Stomach (tissue), 9 donors: ENCODE results near the gene FDX2. TPM values are rescaled to one million over a fixed set of nuclear protein-coding genes. Genes with fewer than 3 reads are reported as not detected.

Experiments used
- DNase-seq, 2 donors: peaks; one replicate each; pipeline versions ENCODE4 v3.0.0 to v3.0.0-alpha.2; 2013 to 2019
- H3K27ac ChIP-seq, 5 donors: fragments of 200-600 bp in 4 of 5; sonication (generic) in 4 of 5; one replicate each; pipeline ENCODE4 v1.5.1; 2013 to 2019; ENCODE audit warnings: mild to moderate bottlenecking in 1 of 5, moderate library complexity in 1 of 5
- H3K27me3 ChIP-seq, 3 donors: fragments of 200-600 bp; sonication (generic); one replicate each; pipeline ENCODE4 v1.5.1; 2017 to 2019; ENCODE audit warnings: mixed run types in 1 of 3
- H3K36me3 ChIP-seq, 4 donors: fragments of 200-600 bp; sonication (generic); 1 replicate in 3 of 4; 2 replicates in 1 of 4; pipeline ENCODE4 v1.5.1; 2016 to 2019
- H3K4me1 ChIP-seq, 4 donors: fragments of 200-600 bp; sonication (generic); one replicate each; pipeline ENCODE4 v1.5.1; 2016 to 2019
- H3K4me3 ChIP-seq, 4 donors: fragments of 200-600 bp; sonication (generic) in 3 of 4; one replicate each; pipeline ENCODE4 v1.5.1; 2016 to 2019; ENCODE audit warnings: mild to moderate bottlenecking in 1 of 4
- H3K9me3 ChIP-seq, 4 donors: fragments of 200-600 bp; sonication (generic); one replicate each; pipeline ENCODE4 v1.5.1; 2016 to 2019
- CTCF ChIP-seq, 7 experiments: fragments of 450-650 bp in 4 of 7; fragments of 200-600 bp in 3 of 7; sonication (generic) in 3 of 7; IDR thresholded peaks; one replicate each; pipeline ENCODE4 v1.5.1; 2016 to 2019; ENCODE audit warnings: antibody characterized with exemption in 7 of 7, control low read depth in 2 of 7, mild to moderate bottlenecking in 1 of 7
- EP300 ChIP-seq: sonication (generic); formaldehyde crosslinking; IDR thresholded peaks from one replicate; pipeline ENCODE4 v1.6.1; 2017; ENCODE audit warnings: antibody characterized with exemption
- POLR2A ChIP-seq, 4 donors: fragments of 450-650 bp; IDR thresholded peaks; one replicate each; pipeline ENCODE4 v1.6.1; 2016; ENCODE audit warnings: antibody characterized with exemption in 4 of 4, control low read depth in 2 of 4, mild to moderate bottlenecking in 1 of 4, moderate library complexity in 1 of 4
- POLR2AphosphoS5 ChIP-seq, 3 donors: sonication (generic); formaldehyde crosslinking; IDR thresholded peaks; one replicate each; pipeline ENCODE4 v1.6.1; 2016; ENCODE audit warnings: antibody characterized with exemption in 3 of 3
- WGBS, 5 donors: extraction: QIAGEN DNeasy Blood & Tissue Kit in 3 of 5; methylation state at CpG; one replicate each; pipeline versions ENCODE4 v1.1.5 to v1.1.7; 2013 to 2018; 5-methylcytosine and 5-hydroxymethylcytosine counted together
- intact Hi-C: fragments of 100-400 bp; cut with DNase I; formaldehyde crosslinking; loops from one replicate; pipeline ENCODE4 v1.15.1; 2023; ENCODE audit warnings: low total_unique reads
- polyA plus RNA-seq, 3 donors: library from polyadenylated mRNA; stranded (reverse); fragments of 200-250 nt; gene quantifications; one replicate each; pipeline ENCODE4 v1.2.3, GENCODE V29; 2013
- total RNA-seq, 5 donors: library from RNA; depleted of rRNA; stranded (reverse); fragments of >200 nt; gene quantifications; one replicate each; pipeline versions ENCODE4 v1.1.0 to v1.2.3, GENCODE V29; 2014 to 2016
- donor health status: healthy with polysubstance abuse.
- donor health status: Bipolar disorder and iron deficiency.
- donor health status: healthy.

Gene FDX2
- total and polyA plus RNA-seq, 8 donors = 0.89 to 54.3 (median 28.8) TPM; not detected in 1

- Histone ChIP-seq H3K27ac (no peak overlapping the region), H3K4me1 (peaks cover 44 to 70% (median 65%) of the 10 kb centered on the region in 4 donors), H3K36me3 (no peaks in the 10 kb centered on the region), H3K9me3 (no peaks in the 10 kb centered on the region), H3K27me3 (peaks cover 34 to 100% (median 74%) of the 10 kb centered on the region in 3 donors), H3K4me3 (peak overlapping the region in 1 of 4 donors; percentile 6)
- WGBS, 5 donors = 7 to 14% (median 11%) methylated on average over 9 to 25 of the region's 25 CpGs; no CpG with 5 or more reads in 1 of the 5 donors
- no peak for DNase-seq
- intact Hi-C loops = no loop called here
- TF ChIP-seq EP300 (no peak), CTCF (IDR thresholded peaks at IDR 0.05) (no peak)
Observed at GRCh38 chr19:10294368-10294697, 21.5 kb downstream of the FDX2 start.

- no peak for DNase-seq
- TF ChIP-seq POLR2A (IDR thresholded peaks at IDR 0.05) (no peak), EP300 (no peak), CTCF (IDR thresholded peaks at IDR 0.05) (no peak), POLR2AphosphoS5 (IDR thresholded peaks at IDR 0.05) (no peak)
- intact Hi-C loops = no loop called here
- Histone ChIP-seq H3K4me1 (peaks cover 49 to 76% (median 71%) of the 10 kb centered on the region in 4 donors), H3K27ac (no peak overlapping the region), H3K27me3 (peaks cover 39 to 100% (median 80%) of the 10 kb centered on the region in 3 donors), H3K36me3 (no peaks in the 10 kb centered on the region), H3K9me3 (no peaks in the 10 kb centered on the region), H3K4me3 (peak overlapping the region in 1 of 4 donors; percentile 6)
- WGBS, 5 donors = 19 to 25% (median 19%) methylated on average over 26 to 49 of the region's 49 CpGs
Observed at GRCh38 chr19:10293637-10294367, 22.0 kb downstream of the FDX2 start.

GRCh38 chr19:10292789-10293636 is 22.8 kb downstream of the FDX2 start:
- Histone ChIP-seq H3K27me3 (peaks cover 45 to 100% (median 88%) of the 10 kb centered on the region in 3 donors), H3K4me1 (peaks cover 57 to 84% (median 79%) of the 10 kb centered on the region in 4 donors), H3K36me3 (no peaks in the 10 kb centered on the region), H3K4me3 (peak overlapping the region; percentile 33 to 51 (median 43)), H3K27ac (no peak overlapping the region), H3K9me3 (no peaks in the 10 kb centered on the region)
- 13 to 28% (median 15%) methylated on average over 36 to 56 of the region's 56 CpGs for WGBS, 5 donors
- TF ChIP-seq CTCF (IDR thresholded peaks at IDR 0.05) = no peak
- no peak for TF ChIP-seq POLR2AphosphoS5 (IDR thresholded peaks at IDR 0.05)
- intact Hi-C loops = no loop called here
- DNase-seq = no peak

GRCh38 chr19:10292206-10292788 is 23.5 kb downstream of the FDX2 start:
- intact Hi-C loops = no loop called here
- no peaks in the 10 kb centered on the region for H3K36me3 ChIP-seq
- H3K27ac ChIP-seq = peak overlapping the region in 1 of 5 donors; percentile 34
- H3K4me3 ChIP-seq = peak overlapping the region; percentile 33 to 51 (median 43)
- H3K27me3 ChIP-seq = peaks cover 49 to 100% (median 95%) of the 10 kb centered on the region in 3 donors
- DNase-seq = peak; percentile 82 to 87
- H3K4me1 ChIP-seq = peaks cover 59 to 91% (median 86%) of the 10 kb centered on the region in 4 donors
- no peak for TF ChIP-seq EP300
- no peak for TF ChIP-seq CTCF (IDR thresholded peaks at IDR 0.05)
- TF ChIP-seq POLR2AphosphoS5 (IDR thresholded peaks at IDR 0.05) = no peak
- TF ChIP-seq POLR2A (IDR thresholded peaks at IDR 0.05) = no peak
- H3K9me3 ChIP-seq = no peaks in the 10 kb centered on the region
- 0 to 2% (median 2%) methylated on average over 24 to 45 of the region's 45 CpGs for WGBS, 5 donors
